ENCODE results near the gene ANAPC5.
A peak's percentile ranks its signal among the peaks of the same experiment; 100 is the strongest.
"Not testable (repeated sequence)": the region's sequence is repeated elsewhere in the genome, so short reads cannot be mapped to it uniquely, and the experiment has no call there.

ANAPC5 gene

GRCh38 chr12:121307397-121307796 is 44.8 kb downstream of the ANAPC5 start:
- ATAC-seq, result not testable (repeated sequence)

- no peak for ATAC-seq
Measured at GRCh38 chr12:121304306-121304705, 47.9 kb downstream of the ANAPC5 start.

DNA sequence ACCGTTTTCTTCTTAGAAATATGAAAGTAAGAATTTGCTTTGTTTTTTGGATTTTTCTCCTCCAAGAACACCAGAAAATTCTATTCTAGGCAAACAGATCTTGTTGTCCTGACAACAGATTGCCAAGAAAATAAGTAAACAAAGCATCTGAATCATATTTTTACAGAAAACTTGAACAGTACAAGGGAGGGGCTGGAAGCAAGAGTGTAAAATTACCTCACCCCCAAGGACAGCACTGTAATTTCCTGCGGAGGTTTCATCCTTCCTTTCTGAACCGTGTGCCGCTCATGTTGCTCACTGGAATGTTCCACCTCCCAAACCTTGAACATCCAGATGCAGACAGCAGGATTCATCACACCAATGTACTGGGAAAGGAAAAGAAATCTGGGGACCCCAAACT is 50.3 kb downstream of the ANAPC5 start:
- no peak for ATAC-seq

- ATAC-seq, result no peak
Measured at GRCh38 chr12:121300083-121300819, 52.0 kb downstream of the ANAPC5 start.

DNA sequence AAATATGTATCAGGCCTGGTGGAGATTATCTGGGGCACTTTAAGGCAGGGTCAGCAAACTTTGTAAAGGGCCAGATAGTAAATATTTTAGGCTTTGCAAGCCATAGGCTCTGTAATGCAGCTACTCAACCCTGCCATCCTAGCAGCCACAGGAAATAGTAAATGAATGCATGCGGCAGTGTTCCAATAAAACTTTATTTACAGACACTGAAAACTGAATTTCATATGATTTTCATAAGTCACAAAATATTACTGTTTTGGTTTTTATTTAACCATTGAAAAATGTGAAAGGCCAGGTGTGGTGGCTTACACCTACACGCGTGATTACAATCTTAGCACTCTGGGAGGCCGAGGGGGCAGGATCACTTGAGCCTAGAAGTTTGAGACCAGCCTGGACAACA is 52.5 kb downstream of the ANAPC5 start:
- ATAC-seq, result no peak

DNA sequence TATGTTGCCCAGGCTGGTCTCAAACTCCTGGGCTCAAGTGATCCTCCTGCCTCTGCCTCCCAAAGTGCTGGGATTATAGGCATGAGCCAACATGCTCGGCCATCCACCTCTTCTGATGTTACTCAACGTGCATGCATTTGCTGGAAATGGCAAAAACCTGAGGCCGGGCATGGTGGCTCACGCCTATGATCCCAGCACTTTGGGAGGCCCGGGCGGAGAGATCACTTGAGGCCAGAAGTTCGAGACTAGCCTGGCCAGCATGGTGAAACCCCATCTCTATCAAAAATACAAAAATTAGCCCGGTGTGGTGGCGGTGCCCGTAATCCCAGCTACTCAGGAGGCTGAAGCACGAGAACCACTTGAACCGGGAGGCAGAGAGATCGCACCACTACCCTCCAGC is 53.8 kb downstream of the ANAPC5 start:
- ATAC-seq, result not testable (repeated sequence)

DNA sequence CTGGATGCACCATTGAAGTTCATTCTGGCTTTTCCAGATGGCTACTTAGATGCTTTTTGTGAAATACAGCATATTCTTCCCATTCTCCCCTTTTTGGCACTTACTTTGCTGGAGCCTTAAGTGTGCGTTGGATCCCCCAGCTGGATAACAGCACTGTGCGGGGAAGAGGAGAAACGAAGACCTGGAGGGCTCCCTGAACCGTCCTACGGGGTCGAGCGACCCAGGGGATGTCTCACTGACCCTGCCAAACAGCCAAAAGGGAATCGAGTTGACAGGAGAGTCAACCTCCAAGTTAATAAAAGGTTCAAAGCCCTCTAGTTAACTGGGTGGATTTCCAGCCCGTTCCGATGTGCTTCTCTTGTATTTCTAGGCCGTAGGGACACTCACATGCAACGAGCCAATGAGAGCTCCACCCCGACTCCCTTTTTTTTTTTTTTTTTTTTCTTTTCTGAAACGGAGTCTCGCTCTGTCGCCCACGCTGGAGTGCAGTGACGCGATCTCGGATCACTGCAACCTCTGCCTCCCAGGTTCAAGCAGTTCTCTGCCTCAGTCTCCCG is 54.7 kb downstream of the ANAPC5 start:
- ATAC-seq, result no peak

GRCh38 chr12:121296618-121297434 is 55.4 kb downstream of the ANAPC5 start, which contains the start of gene CAMKK2:
Gene CAMKK2 (minus strand): TSS chr12:121296709. CDS start chr12:121274526, 22,183 bp downstream.
- ATAC-seq, result peak; percentile 86 to 89

- peak; percentile 15 to 18 for ATAC-seq
Measured at GRCh38 chr12:121295746-121296617, 56.2 kb downstream of the ANAPC5 start.

- ATAC-seq, result no peak
Measured at GRCh38 chr12:121295116-121295745, 57.0 kb downstream of the ANAPC5 start.

GRCh38 chr12:121294151-121294889 is 57.9 kb downstream of the ANAPC5 start:
- ATAC-seq, result no peak

- no peak for ATAC-seq
Measured at GRCh38 chr12:121293603-121294002, 58.6 kb downstream of the ANAPC5 start.

DNA sequence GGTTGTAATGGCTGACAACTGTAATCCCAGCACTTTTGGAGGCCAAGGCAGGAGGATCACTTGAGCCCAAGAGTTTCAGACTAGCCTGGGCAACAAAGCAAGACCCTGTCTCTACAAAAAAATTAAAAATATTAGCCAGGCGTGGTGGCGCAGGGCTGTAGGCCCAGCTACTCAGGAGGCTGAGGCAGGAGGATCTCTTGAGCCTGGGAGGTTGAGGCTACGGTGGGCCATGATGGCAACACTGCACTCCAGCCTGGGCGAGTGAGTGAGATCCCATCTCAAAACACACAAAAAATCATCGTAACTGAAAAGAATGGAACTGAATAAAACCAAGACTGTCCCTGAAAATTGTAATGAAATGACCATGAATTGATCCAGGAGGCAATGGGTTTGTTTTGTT is 61.8 kb downstream of the ANAPC5 start:
- ATAC-seq, result no peak

DNA sequence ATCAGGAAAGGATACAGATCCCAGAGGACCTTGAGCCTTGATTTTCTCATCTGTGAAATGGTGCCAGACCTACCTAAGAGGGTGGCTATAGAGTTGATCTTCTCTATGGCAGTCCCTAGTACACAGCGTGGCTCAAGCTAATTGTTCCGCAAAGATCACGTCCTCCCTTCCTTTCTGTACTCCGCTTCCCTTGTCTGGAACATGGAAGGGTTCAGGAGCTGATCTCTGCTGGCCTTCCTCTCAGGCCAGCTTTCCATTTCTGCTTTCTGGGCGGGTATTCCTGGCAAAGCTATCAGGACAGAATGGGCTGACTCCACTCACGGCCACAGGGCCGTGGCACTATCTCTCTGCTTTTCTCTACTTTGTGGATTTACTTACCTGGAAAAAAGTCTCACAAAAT is 62.2 kb downstream of the ANAPC5 start:
- ATAC-seq, result no peak

DNA sequence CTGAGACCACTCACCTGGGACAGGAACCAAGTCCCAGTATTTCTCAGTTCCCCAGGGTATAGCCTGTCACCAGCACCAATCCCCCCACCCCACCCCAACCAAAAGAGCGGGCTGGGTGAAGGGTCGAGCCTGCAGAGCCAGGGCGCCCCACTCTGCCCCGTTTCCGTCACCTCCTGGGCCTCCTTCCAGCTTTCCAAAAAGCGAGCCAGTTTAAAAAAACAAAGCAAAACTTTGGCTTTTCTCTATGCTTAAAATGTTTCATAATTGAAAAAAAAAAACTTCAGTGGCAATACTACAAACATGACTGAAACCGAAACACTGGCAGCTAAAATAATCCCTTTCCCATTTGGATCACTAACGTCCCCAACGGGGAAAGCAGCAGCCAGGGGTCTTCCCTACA is 63.2 kb downstream of the ANAPC5 start:
- no peak for ATAC-seq

GRCh38 chr12:121288158-121288845 is 63.9 kb downstream of the ANAPC5 start:
- ATAC-seq, result no peak

- no peak for ATAC-seq
Measured at GRCh38 chr12:121287267-121287954, 64.8 kb downstream of the ANAPC5 start.

- no peak for ATAC-seq
Measured at GRCh38 chr12:121285856-121286255, 66.4 kb downstream of the ANAPC5 start.

DNA sequence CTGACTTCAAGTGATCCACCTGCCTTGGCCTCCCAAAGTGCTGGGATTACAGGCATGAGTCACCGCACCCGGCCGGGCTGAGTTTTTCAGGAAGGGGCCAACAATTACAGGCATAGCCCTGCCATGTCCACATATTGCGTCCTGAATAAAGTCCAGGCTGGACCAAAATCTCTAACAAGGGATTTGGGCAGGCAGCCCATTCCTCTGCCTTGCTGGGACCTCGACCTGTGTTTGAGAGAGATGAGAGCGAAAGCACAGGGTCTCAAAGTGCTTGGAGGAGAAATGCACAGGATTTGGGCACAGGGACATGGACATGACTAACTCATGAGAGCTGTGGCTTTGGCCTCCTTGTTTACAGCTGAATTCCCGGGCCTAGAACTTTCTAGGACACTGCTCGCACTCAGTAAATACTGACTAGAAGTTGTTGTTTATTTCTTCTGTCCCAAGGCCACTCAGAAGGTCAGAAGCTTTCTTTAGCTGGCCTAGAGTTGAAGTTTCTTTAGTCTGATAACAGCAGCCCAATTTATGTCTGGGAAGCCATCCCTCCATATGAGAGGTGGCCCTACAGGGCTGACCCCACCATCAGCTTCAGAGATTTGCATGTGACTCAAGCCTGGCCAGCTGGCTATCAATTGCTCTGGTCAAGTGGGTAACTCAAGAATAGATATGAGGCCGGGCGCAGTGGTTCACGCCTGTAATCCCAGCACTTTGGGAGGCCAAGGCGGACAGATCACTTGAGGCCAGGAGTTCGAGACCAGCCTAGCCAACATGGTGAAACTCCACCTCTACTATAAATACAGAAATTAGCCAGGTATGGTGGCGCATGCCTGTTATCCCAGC is 67.4 kb downstream of the ANAPC5 start:
- no peak for ATAC-seq

Data from activated CD4-positive, CD25-positive, alpha-beta regulatory T cell treated with anti-CD3 and anti-CD28 coated beads, Interleukin-2, amount 50 U/mL, for 24 hours (primary cell).